Activated CD4-positive, alpha-beta T cell treated with anti-CD3 and anti-CD28 coated beads, Interleukin-2, amount 10 ng/mL, durations not matched to agents 24 days and 14 days (primary cell): ENCODE results near the gene C17orf107. TPM values are rescaled to one million over a fixed set of nuclear protein-coding genes. Genes with fewer than 3 reads are reported as not detected.

Experiments
- DNase-seq: peaks from one replicate; pipeline ENCODE4 v3.0.0; 2022
- H3K27ac Mint-ChIP-seq: one replicate; pipeline ENCODE4 v1.8.0; 2022; ENCODE audit warnings: mild to moderate bottlenecking, mixed read lengths
- H3K27me3 Mint-ChIP-seq: one replicate; pipeline ENCODE4 v1.8.0; 2022; ENCODE audit warnings: mixed read lengths
- H3K36me3 Mint-ChIP-seq: one replicate; pipeline ENCODE4 v1.8.0; 2022; ENCODE audit warnings: low read depth, mild to moderate bottlenecking, mixed read lengths
- H3K4me1 Mint-ChIP-seq: one replicate; pipeline ENCODE4 v1.8.0; 2021; ENCODE audit warnings: mixed read lengths
- H3K4me3 Mint-ChIP-seq: one replicate; pipeline ENCODE4 v1.8.0; 2022; ENCODE audit warnings: mild to moderate bottlenecking, moderate library complexity, mixed read lengths
- H3K9me3 Mint-ChIP-seq: one replicate; pipeline ENCODE4 v1.8.0; 2021; ENCODE audit warnings: mixed read lengths
- intact Hi-C: fragments of 100-400 bp; cut with micrococcal nuclease; formaldehyde crosslinking; loops from one replicate; pipeline ENCODE4 v1.15.1; 2023
- total RNA-seq: library from RNA; stranded (reverse); gene quantifications from 2 replicates; pipeline ENCODE4 v1.2.3, GENCODE V29; 2022

C17orf107 gene
- total RNA-seq, 1 donor from 2014 or later = 1.7 TPM

GRCh38 chr17:4887581-4887980, 11.8 kb upstream of the C17orf107 start:
- intact Hi-C loops = loop anchor here (10.0 kb wide), 1 partner anchor 53 kb away; the partner anchor contains the start of gene MINK1
- DNase-seq = no peak
- no peaks in the 10 kb centered on the region for H3K4me1 Mint-ChIP-seq
- H3K4me3 Mint-ChIP-seq = no peak overlapping the region
- H3K27ac Mint-ChIP-seq = no peak overlapping the region
- no peaks in the 10 kb centered on the region for H3K9me3 Mint-ChIP-seq
- H3K36me3 Mint-ChIP-seq = peaks cover 41% of the 10 kb centered on the region
- H3K27me3 Mint-ChIP-seq = no peaks in the 10 kb centered on the region

- Mint-ChIP-seq H3K4me3 (no peak overlapping the region), H3K27me3 (no peaks in the 10 kb centered on the region), H3K4me1 (no peaks in the 10 kb centered on the region), H3K27ac (no peak overlapping the region), H3K36me3 (peaks cover 41% of the 10 kb centered on the region), H3K9me3 (no peaks in the 10 kb centered on the region)
- DNase-seq = no peak
- intact Hi-C loops = no loop called here
Measured at GRCh38 chr17:4891411-4892410, 7.6 kb upstream of the C17orf107 start.

DNA sequence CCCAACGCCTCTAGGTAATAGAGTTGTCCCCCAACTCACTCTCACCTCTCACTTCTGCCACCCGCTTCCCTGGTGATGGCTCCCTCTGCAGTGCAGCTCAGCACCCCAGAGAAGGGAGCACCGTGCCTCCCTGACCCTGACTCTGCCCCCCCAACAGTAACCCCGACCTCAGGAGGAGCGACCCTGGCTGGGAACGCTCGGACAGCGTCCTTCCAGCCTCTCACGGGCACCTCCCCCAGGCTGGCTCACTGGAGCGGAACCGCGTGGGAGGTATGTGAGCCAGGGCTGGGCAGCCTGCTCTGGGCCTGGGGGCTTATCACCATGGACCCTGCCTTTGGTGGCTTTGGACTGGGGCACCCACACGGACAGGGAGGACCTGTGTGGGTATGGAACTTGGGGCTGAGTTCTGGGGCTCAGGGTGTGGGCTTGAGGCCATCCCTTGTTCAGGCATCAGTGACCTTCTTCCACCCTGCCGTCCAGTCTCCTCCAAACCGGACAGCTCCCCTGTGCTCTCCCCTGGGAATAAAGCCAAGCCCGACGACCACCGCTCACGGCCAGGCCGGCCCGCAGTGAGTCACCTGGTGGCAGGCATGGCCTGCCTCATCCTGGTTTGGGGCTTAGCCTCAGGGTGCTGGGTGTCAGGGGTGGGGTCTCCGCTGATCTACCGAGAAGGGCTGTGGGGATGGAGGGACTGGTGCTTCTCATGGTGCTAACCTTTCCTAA, 6.7 kb upstream of the C17orf107 start:
- peaks cover 34% of the 10 kb centered on the region for H3K36me3 Mint-ChIP-seq
- intact Hi-C loops = no loop called here

GRCh38 chr17:4893272-4893671, 6.1 kb upstream of the C17orf107 start:
- Mint-ChIP-seq H3K27me3 (no peaks in the 10 kb centered on the region), H3K4me3 (no peak overlapping the region), H3K27ac (no peak overlapping the region), H3K4me1 (no peaks in the 10 kb centered on the region), H3K36me3 (peaks cover 32% of the 10 kb centered on the region), H3K9me3 (no peaks in the 10 kb centered on the region)
- intact Hi-C loops = no loop called here
- DNase-seq = no peak

More for the DNA sequence above, 6.7 kb upstream of the C17orf107 start:
- Mint-ChIP-seq H3K27me3 (no peaks in the 10 kb centered on the region), H3K4me3 (no peak overlapping the region), H3K4me1 (no peaks in the 10 kb centered on the region), H3K27ac (no peak overlapping the region), H3K9me3 (no peaks in the 10 kb centered on the region)
- no peak for DNase-seq

DNA sequence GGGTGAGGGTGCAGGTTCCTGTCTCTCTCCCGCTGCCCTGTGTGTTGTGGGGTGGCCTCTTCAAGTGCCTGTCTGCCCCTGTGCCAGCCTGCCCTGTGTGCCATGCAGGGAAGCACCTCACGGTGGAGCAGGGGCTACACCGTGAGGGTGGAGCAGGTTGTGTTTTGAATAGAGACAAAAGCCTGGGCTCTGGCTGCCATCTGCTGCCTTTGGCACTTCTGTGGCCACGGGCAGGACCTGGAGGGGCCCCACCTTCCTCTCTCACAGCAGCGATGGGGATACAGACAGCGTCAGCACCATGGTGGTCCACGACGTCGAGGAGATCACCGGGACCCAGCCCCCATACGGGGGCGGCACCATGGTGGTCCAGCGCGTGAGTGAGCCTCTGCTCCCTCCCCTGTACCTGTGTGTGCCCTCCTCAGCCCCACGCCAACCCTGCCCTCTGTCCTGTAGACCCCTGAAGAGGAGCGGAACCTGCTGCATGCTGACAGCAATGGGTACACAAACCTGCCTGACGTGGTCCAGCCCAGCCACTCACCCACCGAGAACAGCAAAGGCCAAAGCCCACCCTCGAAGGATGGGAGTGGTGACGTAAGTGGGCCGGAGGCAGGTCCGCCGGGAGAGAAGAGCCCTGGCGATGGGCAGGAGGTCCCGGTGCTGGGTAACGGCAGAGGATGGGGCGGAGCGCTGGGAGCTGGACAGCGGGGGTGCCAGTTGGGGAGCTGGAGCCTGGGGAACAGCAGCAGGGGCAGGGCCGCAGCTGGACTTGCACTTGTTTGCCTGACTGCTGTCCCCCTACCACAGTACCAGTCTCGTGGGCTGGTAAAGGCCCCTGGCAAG, 5.4 kb upstream of the C17orf107 start:
- Mint-ChIP-seq H3K9me3 (no peaks in the 10 kb centered on the region), H3K27me3 (no peaks in the 10 kb centered on the region), H3K4me1 (peaks cover 3% of the 10 kb centered on the region), H3K4me3 (no peak overlapping the region), H3K27ac (no peak overlapping the region), H3K36me3 (peaks cover 31% of the 10 kb centered on the region)
- DNase-seq = no peak
- intact Hi-C loops = no loop called here

GRCh38 chr17:4895121-4895520, 4.2 kb upstream of the C17orf107 start:
- intact Hi-C loops = no loop called here
- Mint-ChIP-seq H3K9me3 (no peaks in the 10 kb centered on the region), H3K36me3 (peaks cover 28% of the 10 kb centered on the region), H3K27ac (no peak overlapping the region), H3K4me1 (peaks cover 9% of the 10 kb centered on the region), H3K4me3 (no peak overlapping the region), H3K27me3 (peaks cover 3% of the 10 kb centered on the region)
- no peak for DNase-seq

DNA sequence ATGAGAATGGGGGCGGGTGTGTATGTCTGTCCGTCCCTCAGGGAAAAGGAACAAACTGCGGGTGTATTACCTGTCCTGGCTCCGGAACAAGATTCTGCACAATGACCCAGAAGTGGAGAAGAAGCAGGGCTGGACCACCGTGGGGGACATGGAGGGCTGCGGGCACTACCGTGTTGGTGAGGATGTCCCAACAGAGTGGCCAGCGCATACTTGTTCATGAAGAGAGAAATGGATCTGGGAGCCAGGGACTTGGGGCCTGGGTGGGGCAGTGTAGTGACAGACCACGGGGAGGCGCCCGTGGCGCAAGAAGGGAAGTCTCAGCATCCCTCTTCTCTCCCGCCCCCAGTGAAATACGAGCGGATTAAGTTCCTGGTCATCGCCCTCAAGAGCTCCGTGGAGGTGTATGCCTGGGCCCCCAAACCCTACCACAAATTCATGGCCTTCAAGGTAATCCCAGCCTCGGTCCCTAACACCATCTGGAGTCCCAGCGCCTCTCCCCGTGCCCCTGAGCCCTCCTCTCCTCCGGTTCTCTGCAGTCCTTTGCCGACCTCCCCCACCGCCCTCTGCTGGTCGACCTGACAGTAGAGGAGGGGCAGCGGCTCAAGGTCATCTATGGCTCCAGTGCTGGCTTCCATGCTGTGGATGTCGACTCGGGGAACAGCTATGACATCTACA, 3.5 kb upstream of the C17orf107 start:
- Mint-ChIP-seq H3K27me3 (peaks cover 3% of the 10 kb centered on the region), H3K9me3 (no peaks in the 10 kb centered on the region), H3K4me1 (peaks cover 9% of the 10 kb centered on the region), H3K27ac (no peak overlapping the region), H3K4me3 (no peak overlapping the region), H3K36me3 (peaks cover 26% of the 10 kb centered on the region)
- DNase-seq = no peak
- intact Hi-C loops = no loop called here

- intact Hi-C loops = no loop called here
- Mint-ChIP-seq H3K27me3 (peaks cover 3% of the 10 kb centered on the region), H3K9me3 (no peaks in the 10 kb centered on the region), H3K27ac (no peak overlapping the region), H3K4me1 (peaks cover 9% of the 10 kb centered on the region), H3K4me3 (no peak overlapping the region), H3K36me3 (peaks cover 21% of the 10 kb centered on the region)
- no peak for DNase-seq
Measured at GRCh38 chr17:4896332-4897197, 2.8 kb upstream of the C17orf107 start.

DNA sequence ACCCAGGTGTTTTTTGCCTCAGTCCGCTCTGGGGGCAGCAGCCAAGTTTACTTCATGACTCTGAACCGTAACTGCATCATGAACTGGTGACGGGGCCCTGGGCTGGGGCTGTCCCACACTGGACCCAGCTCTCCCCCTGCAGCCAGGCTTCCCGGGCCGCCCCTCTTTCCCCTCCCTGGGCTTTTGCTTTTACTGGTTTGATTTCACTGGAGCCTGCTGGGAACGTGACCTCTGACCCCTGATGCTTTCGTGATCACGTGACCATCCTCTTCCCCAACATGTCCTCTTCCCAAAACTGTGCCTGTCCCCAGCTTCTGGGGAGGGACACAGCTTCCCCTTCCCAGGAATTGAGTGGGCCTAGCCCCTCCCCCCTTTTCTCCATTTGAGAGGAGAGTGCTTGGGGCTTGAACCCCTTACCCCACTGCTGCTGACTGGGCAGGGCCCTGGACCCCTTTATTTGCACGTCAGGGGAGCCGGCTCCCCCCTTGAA, 2.1 kb upstream of the C17orf107 start:
- no peak for DNase-seq
- Mint-ChIP-seq H3K4me3 (no peak overlapping the region), H3K9me3 (no peaks in the 10 kb centered on the region), H3K27ac (no peak overlapping the region), H3K36me3 (peaks cover 20% of the 10 kb centered on the region), H3K27me3 (peaks cover 3% of the 10 kb centered on the region), H3K4me1 (peaks cover 9% of the 10 kb centered on the region)
- intact Hi-C loops = no loop called here

DNA sequence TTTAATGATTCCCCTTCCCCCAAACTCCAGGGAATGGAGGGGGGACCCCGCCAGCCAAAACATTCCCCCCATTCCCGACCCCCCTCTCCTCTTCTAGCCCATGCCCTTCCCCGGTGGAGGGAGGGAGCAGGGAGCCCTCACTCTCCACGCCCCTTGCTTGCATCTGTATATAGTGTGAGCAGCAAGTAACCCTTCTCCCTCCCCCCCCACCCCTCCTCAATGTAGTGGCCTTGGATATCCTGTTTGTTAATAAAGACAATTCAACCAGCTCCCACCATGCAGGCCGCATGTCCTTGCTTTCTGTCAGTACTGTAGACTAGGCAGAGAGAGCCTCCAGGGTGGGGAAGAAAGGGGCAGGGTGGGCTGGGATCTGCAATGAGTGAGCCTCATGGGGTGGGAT, 1.6 kb upstream of the C17orf107 start:
- peaks cover 3% of the 10 kb centered on the region for H3K27me3 Mint-ChIP-seq
- intact Hi-C loops = no loop called here
- no peaks in the 10 kb centered on the region for H3K9me3 Mint-ChIP-seq
- no peak overlapping the region for H3K27ac Mint-ChIP-seq
- no peak overlapping the region for H3K4me3 Mint-ChIP-seq
- no peak for DNase-seq
- H3K36me3 Mint-ChIP-seq = peaks cover 17% of the 10 kb centered on the region
- H3K4me1 Mint-ChIP-seq = peaks cover 13% of the 10 kb centered on the region

- intact Hi-C loops = no loop called here
- peak overlapping the region; percentile 53 for H3K4me3 Mint-ChIP-seq
Measured at GRCh38 chr17:4898351-4898750, 985 bp upstream of the C17orf107 start.

GRCh38 chr17:4898927-4899326, 409 bp upstream of the C17orf107 start:
- Mint-ChIP-seq H3K9me3 (no peaks in the 10 kb centered on the region), H3K27me3 (peaks cover 3% of the 10 kb centered on the region), H3K4me1 (peaks cover 22% of the 10 kb centered on the region), H3K27ac (no peak overlapping the region), H3K36me3 (peaks cover 12% of the 10 kb centered on the region), H3K4me3 (peak overlapping the region; percentile 53)
- intact Hi-C loops = no loop called here
- no peak for DNase-seq

More at GRCh38 chr17:4898351-4898750, 985 bp upstream of the C17orf107 start:
- H3K4me1 Mint-ChIP-seq = peaks cover 19% of the 10 kb centered on the region
- H3K27me3 Mint-ChIP-seq = peaks cover 3% of the 10 kb centered on the region
- H3K36me3 Mint-ChIP-seq = peaks cover 14% of the 10 kb centered on the region
- no peak for DNase-seq
- no peaks in the 10 kb centered on the region for H3K9me3 Mint-ChIP-seq
- H3K27ac Mint-ChIP-seq = no peak overlapping the region
